Hindlimb muscle (tissue), 1 donor: ENCODE results near the gene LSR. TPM values are rescaled to one million over a fixed set of nuclear protein-coding genes. Genes with fewer than 3 reads are reported as not detected.

ENCODE experiments used
- DNase-seq: peaks from one replicate; pipeline ENCODE4 v3.0.0-alpha.2; 2013
- polyA plus RNA-seq: library from polyadenylated mRNA; unstranded; fragments of 120-200 nt; gene quantifications from one replicate; pipeline ENCODE4 v1.2.1, GENCODE V29; 2013; ENCODE audit not compliant: insufficient read length

The LSR gene
- polyA plus RNA-seq, 1 donor, result 5.3 TPM

- no peak for DNase-seq
Observed at GRCh38 chr19:35304036-35304435, 55.2 kb downstream of the LSR start.

- DNase-seq, result no peak
Observed at GRCh38 chr19:35305181-35305580, 56.4 kb downstream of the LSR start.

GRCh38 chr19:35306473-35307246, 57.9 kb downstream of the LSR start:
- DNase-seq, result no peak

GRCh38 chr19:35307931-35308330, 59.1 kb downstream of the LSR start:
- peak; percentile 19 for DNase-seq

- DNase-seq, result no peak
Observed at GRCh38 chr19:35308910-35309309, 60.1 kb downstream of the LSR start.

GRCh38 chr19:35309481-35310279, 60.9 kb downstream of the LSR start:
- DNase-seq, result peak; percentile 22

- no peak for DNase-seq
Observed at GRCh38 chr19:35310331-35310730, 61.5 kb downstream of the LSR start.

- no peak for DNase-seq
Observed at GRCh38 chr19:35310811-35311465, 62.1 kb downstream of the LSR start.

GRCh38 chr19:35311901-35312665, 63.3 kb downstream of the LSR start:
- DNase-seq, result no peak

GRCh38 chr19:35313587-35313986, 64.8 kb downstream of the LSR start:
- DNase-seq, result no peak

GRCh38 chr19:35314031-35314430, 65.2 kb downstream of the LSR start:
- DNase-seq, result no peak

- no peak for DNase-seq
Observed at GRCh38 chr19:35314858-35315470, 66.2 kb downstream of the LSR start.

- no peak for DNase-seq
Observed at GRCh38 chr19:35315883-35316282, 67.1 kb downstream of the LSR start.

- no peak for DNase-seq
Observed at GRCh38 chr19:35316560-35316959, 67.8 kb downstream of the LSR start.

Other genes starting within 250 kb of the LSR start
- 48.5 TPM for gene GRAMD1A, start 248.7 kb upstream of the LSR start, polyA plus RNA-seq
- gene SCN1B, start 218.5 kb upstream of the LSR start, polyA plus RNA-seq, result 7.2 TPM
- gene HPN, start 207.3 kb upstream of the LSR start, polyA plus RNA-seq, result 0.36 TPM
- gene FXYD3, start 133.2 kb upstream of the LSR start, polyA plus RNA-seq, result 0.97 TPM
- 13.2 TPM for gene LGI4, start 113.9 kb upstream of the LSR start, polyA plus RNA-seq
- gene FXYD1, start 110.2 kb upstream of the LSR start, polyA plus RNA-seq, result 281 TPM
- gene FXYD7, start 105.7 kb upstream of the LSR start, polyA plus RNA-seq, result 0.65 TPM
- gene FXYD5, start 94.3 kb upstream of the LSR start, polyA plus RNA-seq, result 22.3 TPM
- not detected for gene FAM187B, start 20.3 kb upstream of the LSR start, polyA plus RNA-seq
- 119 TPM for gene USF2, start 20.0 kb downstream of the LSR start, polyA plus RNA-seq
- gene HAMP, start 33.5 kb downstream of the LSR start, polyA plus RNA-seq, result 0.31 TPM
- gene MAG, start 43.2 kb downstream of the LSR start, polyA plus RNA-seq, result 0.84 TPM
- 0.72 TPM for gene CD22, start 80.2 kb downstream of the LSR start, polyA plus RNA-seq
- gene FFAR1, start 98.9 kb downstream of the LSR start, polyA plus RNA-seq, result not detected
- gene FFAR3, start 109.5 kb downstream of the LSR start, polyA plus RNA-seq, result not detected
- gene GPR42, start 122.1 kb downstream of the LSR start, polyA plus RNA-seq, result not detected
- 0.65 TPM for gene FFAR2, start 199.3 kb downstream of the LSR start, polyA plus RNA-seq
- 6.6 TPM for gene KRTDAP, start 241.5 kb downstream of the LSR start, polyA plus RNA-seq